EH (cell line): ENCODE results near the gene ENO2.
"Not testable (repeated sequence)": the region's sequence is repeated elsewhere in the genome, so short reads cannot be mapped to it uniquely, and the experiment has no call there.

ENCODE experiments used
- DNase-seq: peaks from one replicate; pipeline ENCODE4 v3.0.0-alpha.2; 2015; ENCODE audit warnings: low read depth

The ENO2 gene

DNA sequence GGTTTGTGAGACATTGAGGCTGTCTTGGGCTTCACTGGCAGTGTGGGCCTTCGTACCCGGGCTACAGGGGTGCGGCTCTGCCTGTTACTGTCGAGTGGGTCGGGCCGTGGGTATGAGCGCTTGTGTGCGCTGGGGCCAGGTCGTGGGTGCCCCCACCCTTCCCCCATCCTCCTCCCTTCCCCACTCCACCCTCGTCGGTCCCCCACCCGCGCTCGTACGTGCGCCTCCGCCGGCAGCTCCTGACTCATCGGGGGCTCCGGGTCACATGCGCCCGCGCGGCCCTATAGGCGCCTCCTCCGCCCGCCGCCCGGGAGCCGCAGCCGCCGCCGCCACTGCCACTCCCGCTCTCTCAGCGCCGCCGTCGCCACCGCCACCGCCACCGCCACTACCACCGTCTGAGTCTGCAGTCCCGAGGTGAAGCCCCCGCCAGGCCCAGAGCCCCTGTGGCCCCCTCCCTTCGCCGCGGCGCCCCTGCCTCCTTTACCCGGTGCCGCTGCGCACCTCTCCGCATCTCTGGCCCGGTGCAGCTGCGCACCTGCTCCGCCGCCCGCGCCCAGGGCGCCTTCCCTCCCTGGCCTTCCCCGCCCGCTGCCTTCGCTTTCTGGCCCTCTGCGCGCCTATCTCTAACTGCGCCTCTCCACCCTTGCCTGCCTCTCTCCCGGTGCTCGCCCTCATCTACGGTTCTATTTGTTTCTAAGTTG, at the start of gene ENO2:
TSS of gene ENO2 (plus strand) at position 335 of the 701 bp plus-strand sequence. CDS start 1,253 bp downstream, outside the sequence.
- peak; percentile 79 for DNase-seq

DNA sequence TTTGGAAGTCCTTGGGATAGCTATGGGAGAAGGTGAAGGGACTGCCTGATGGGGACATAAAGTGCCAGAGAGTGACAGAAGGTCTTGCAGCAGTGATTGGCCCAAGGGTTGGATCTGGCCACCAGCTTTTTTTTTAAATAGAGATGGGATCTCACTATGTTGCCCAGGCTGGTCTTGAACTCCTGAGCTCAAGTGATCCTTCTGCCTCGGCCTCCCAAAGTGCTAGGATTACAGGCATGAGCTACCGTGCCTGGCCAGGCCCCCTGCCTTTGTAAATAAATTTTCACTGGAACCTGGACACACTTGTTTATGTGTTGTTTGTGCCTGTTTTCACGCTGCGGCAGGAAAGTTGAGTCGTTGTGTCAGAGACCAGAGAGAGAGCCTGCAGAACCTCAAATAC, 49.1 kb upstream of the ENO2 start:
- not testable (repeated sequence) for DNase-seq

DNA sequence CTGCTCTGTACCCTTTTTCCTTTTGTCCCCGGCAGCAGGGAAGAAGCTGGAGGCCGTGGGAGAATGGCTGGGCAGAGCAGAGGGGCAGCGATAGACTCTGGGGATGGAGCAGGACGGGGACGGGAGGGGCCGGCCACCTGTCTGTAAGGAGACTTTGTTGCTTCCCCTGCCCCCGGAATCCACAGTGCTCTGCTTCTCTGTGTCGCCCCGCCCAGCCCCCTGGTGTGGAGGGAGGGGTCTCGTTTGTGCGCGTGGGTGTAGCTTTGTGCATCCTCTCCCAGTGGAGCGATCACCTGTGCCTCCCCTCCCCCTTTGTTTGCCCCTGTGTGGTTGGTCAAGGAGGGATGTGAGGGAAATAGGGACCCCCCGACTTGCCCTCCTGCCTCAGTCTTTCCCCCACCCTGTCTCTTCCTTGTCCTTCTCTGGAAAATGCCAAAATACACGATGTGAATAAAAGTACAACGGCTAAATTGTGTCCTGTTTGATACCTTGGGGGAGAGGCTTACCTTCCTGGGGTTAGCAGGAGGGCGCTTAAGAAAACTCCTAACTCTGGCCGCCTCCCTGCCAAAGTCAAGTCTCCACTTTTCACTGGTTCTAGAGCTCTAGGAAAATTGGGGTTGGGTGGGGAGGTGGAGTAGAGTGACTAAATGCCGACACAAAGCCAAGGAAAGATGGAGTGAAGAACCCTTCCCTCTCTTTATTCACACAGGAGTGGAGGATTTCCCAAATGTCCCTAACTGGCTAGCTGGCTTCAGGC, 48.0 kb upstream of the ENO2 start:
- no peak for DNase-seq

DNA sequence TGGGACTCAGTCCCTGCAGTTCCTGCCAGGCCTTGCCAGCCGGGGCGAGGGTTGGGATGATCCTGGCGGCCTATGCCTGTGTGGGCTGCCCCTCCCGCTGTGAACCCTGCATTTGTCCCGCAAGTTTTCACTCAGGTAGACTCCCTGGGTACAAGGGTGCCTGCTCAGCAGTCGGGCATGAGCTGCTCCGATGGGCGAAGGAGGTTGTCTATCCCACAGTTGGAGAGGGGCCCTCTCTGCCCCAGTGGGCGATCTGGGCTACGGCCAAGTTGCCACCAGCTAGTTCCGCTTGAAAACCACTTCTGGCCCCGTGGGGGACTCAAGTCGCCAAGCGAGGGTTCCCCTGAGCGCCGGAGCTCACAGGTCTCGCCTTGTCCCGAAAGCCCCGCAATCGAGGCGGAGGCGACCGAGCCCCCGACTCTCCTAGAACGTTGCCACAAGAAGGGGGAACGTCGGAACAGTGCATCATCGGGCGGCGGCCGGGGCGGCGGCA, 47.4 kb upstream of the ENO2 start:
- DNase-seq, result no peak

DNA sequence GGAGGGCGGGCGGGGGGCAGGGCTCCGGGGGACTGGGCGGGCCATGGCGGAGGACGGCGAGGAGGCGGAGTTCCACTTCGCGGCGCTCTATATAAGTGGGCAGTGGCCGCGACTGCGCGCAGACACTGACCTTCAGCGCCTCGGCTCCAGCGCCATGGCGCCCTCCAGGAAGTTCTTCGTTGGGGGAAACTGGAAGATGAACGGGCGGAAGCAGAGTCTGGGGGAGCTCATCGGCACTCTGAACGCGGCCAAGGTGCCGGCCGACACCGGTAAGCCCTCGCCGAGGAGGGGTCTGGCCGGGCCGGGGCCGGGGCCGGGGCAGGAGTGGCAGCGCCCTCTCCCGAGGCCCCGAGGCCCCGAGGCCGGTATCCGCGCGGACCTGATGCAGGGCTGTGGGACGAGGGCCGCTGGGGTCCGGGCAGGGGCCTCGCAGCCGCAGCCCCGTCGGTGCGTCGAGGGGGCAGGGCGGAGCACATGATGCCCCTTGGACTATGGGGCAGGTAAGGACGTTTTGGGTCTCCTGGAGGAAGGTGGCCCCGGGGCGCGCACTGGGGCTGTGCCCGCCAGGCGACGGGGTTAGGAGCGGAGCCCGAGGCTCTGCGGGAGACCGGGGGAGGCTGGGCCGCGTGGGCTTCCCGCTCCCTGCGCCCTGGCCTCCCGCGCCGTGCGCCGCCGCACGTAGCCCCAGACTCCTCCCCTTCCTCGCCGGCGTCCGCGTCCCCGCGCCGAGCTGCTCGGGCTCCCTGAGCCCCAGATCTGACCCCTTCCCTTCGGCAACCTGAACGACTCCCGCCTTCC, 46.8 kb upstream of the ENO2 start, which contains the start of gene TPI1:
TSS of gene TPI1 (plus strand) at position 119 of the 798 bp plus-strand sequence. CDS start at position 155, 36 bp downstream.
- peak; percentile 84 for DNase-seq

DNA sequence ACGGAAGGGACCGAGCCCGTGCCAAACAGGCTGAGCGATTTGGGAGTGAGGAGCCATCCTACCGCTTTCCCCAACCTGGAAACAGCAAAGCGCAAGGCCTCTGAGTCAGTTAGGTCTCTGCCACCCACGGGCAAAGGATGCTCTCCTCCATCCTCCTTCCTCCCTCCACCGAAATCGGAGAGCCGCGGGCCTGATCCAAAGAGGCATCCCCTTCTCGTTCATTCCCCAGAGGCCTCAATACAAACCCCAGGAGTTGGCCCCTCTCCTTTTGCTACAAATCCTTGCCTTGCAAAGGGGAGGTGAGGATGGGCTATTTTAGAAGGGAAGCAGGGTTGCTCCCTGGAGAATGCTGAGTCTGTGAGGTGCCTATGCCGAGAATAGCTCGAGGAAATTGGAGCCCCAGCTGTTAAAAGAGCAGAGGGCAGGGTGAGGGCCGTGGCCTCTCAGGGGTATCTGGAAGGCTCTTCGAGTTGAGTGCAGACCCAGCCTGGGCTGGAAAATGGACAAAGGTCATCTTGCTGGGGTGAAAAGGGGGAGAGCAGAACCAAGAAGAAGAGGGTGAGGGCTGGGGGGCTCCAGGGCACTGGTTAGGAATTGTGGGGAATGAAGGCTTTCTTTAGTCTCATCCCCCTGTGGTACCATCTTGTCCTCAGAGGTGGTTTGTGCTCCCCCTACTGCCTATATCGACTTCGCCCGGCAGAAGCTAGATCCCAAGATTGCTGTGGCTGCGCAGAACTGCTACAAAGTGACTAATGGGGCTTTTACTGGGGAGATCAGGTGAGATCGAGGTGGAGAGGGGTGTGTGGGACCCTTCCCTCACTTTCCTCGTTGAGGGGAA, 46.0 kb upstream of the ENO2 start:
- DNase-seq, result peak; percentile 41

DNA sequence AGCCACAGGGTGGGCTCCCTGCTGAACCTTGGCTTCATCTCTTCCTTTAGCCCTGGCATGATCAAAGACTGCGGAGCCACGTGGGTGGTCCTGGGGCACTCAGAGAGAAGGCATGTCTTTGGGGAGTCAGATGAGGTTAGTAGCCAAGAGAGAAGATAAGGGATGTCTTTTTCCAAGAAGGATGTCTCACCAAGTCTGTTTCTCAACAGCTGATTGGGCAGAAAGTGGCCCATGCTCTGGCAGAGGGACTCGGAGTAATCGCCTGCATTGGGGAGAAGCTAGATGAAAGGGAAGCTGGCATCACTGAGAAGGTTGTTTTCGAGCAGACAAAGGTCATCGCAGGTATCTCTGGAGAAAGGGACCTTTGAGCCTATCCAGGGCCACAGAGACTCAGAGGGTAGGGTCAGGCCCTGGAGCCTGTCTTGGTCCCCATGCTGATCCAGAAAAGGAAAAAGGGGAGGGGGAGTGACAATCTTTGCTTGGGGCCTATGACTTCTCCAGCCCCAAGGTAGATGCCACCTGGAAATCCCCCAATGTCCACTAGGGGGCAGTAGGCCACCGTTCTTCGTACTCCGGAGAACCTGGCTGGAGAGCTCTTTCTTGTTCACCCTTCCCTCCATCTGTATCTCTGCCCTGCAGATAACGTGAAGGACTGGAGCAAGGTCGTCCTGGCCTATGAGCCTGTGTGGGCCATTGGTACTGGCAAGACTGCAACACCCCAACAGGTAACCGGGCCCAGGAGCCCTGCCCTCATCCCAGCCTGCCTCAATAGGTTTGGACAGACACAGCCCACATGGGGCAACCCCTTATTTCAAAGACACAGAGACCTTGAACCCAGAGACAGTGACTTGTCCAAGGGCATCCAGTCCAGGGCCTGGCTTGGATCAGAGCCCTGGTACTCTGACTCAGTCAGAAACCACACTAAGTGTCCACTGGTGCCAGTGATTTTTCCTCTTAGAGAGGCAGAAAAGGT, 45.0 kb upstream of the ENO2 start:
- peak; percentile 76 for DNase-seq

DNA sequence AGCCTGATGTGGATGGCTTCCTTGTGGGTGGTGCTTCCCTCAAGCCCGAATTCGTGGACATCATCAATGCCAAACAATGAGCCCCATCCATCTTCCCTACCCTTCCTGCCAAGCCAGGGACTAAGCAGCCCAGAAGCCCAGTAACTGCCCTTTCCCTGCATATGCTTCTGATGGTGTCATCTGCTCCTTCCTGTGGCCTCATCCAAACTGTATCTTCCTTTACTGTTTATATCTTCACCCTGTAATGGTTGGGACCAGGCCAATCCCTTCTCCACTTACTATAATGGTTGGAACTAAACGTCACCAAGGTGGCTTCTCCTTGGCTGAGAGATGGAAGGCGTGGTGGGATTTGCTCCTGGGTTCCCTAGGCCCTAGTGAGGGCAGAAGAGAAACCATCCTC, 44.1 kb upstream of the ENO2 start:
- DNase-seq, result peak; percentile 38

DNA sequence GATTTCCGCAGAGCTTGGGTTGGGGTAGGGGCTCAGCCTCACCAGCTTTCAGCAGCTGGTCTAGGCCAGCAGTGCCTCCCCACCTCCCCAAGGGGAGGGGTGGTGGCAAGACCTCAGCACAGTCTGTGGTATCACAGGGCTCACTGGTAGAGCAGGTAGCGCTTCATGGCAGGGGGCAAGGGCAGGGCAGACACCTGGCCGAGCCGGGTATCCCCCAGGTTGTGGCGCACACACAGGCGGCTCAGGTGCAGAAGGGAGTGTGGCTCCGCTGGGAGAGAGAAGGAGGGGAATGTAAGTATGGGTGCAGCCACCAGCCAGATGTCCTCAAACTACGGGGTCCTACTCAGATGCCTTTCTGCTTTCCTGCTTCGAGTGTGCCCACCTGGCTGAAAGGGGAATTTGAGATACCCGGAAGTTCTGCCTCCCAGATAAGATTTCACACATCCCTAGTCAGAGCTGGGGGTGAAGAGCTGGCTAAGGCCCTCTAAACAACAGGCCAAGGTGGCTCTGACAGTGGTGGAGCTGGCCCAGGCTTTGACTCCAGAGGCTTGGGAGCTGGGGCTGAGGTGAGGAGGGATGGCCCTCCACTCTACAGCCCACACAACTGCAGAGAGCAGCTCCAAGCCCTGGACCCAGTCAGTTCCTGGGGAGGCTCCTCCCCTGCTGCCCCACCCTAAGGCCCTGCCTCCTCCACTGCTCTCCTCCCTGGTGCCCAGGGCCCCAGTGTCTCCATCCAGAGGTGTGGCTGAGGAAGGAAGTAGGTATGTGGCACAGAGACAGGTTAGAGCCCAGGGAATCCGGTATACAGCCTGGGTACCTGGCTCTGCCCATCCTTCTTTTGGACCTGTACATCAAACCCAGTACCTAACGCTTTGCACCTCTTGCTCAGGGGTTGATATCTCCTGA, 43.1 kb upstream of the ENO2 start:
- DNase-seq, result peak; percentile 52

DNA sequence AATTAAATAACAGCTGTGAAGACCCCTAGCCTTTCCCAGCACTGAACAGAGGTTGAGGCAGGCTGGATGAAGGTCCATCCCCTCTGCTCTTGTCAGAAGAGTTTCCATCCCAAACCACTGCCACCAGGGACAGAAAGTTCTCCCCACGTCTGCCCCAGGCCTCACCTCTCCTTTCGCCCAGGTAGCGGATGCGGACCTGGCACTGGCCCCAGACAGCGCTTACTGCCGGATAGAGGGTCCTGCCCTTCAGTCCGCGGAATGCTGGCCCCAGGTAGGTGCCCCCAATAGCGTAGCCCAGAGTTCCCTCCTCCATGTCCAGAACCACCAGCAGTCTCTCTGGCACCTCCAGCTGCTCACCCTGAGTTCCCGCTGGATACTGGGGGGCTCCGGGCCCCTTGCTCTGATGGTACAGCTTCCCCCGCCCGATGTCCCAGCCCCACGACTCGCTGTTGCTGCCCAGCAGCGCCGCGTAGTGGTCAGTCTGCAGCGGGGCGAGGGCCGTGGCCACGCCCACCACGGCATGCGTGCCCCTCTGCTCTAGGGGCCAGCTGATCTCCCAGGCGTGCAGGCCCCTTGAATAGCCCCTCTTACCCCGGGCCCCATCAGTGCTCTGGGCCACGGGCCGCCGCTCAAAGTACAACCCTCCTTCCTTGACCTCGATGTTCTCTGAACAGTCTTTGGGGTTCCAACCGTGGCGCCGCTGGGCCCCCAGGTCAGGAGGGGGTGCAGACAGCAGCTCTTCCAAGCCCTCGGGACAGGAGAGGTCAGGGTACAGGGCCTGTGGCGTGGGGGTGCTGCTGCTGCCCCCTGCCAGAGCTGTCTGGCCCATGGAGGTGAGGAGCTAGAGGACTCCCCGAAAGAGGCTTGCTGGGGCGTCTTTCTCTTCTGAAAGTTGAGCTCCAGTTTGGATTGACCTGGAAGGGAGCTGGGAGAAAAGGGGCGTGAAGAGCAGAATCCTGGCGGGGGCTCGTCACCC, 42.0 kb upstream of the ENO2 start:
- peak; percentile 77 for DNase-seq

DNA sequence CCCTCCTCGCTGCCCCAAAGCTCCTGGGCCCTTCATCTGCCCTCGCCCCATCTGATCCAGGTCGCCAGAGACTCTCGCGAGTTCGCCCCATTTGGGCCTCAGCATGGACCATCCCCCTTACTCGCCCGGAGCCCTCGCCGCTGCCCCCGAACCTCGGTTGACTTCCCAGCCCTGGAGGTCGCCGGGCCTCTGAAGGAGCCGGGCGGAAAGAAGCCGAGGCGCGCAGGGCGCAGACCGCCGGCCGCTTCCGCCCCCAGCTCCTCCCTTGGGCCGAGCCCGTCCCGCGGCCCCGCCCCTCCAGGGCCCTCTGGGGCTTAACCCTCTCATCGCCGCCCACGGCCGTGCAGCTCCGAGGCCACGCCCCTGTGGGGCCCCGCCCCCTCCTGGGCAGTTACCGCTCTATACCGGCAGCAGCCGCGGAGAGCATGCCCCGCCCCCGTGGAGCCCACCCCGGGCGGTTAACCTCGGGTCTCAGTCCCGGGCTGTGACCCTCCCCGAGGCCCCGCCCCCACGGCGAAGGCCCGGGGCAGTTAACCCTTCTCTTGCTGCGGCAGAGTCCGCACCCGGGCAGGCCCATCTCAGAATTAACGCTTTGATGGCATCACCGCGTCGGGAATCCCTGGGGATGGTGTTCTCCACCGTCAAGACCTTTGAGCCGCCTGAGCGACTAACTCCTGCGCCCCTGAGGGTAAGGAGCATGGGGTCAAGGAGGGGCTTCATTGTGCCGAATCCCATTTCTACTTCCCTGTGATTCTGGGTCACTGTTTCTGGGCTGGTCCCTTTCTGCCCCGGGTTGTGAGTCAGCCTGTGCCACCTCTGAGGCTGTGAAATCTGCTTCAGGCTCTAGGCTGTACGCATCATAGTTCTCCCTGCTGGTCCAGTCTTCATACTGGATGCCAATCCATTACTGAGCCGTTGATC, 41.0 kb upstream of the ENO2 start, which contains the start of gene SPSB2:
TSS of gene SPSB2 (minus strand) at position 210 of the 921 bp plus-strand sequence. CDS start 402 bp downstream, outside the sequence.
- DNase-seq, result peak; percentile 95

DNA sequence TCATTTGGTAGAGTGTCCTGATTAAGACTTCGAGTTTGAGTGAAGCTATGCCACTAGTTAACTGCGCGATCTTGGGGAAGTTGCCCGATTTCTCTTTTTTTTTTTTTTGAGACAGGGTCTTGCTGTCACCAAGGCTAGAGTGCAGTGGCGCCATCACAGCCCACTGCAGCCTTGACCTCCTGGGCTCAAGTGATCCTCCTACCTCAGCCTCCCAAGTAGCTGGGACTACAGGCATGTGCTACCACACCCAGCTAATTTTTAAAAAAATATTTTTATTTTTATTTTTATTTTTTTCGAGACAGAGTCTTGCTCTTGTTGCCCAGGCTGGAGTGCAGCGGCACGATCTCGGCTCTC, 40.4 kb upstream of the ENO2 start:
- not testable (repeated sequence) for DNase-seq

DNA sequence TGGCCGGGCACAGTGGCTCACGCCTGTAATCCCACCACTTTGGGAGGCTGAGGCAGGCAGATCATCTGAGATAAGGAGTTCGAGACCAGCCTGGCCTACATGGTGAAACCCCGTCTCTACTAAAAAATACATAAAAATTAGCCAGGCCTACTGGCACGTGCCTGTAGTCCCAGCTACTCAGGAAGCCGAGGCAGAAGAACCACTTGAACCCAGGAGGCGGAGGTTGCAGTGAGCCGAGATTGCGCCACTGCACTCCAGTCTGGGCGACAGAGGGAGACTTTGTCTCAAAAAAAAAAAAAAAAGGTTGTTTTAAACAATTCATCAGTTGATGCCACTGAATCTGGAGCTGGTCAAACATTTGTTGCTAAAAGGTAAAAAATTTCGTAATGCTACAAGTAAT, 34.6 kb upstream of the ENO2 start:
- DNase-seq, result not testable (repeated sequence)

DNA sequence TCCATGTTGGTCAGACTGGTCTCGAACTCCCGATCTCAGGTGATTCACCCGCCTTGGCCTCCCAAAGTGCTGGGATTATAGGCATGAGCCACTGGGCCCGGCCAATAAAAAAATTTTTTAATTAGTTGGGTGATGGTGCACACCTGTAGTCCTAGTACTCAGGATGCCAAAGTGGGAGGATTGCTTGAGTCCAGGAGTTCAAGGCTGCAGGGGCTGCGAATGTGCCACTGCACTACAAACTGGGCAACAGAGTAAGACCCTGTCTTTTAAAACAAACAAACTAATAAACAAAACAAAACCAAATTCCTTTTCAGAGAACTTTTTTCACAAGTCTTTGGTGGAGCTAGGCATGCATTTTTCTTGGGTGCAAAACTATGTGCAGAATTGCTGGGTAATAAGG, 31.1 kb upstream of the ENO2 start:
- no peak for DNase-seq

DNA sequence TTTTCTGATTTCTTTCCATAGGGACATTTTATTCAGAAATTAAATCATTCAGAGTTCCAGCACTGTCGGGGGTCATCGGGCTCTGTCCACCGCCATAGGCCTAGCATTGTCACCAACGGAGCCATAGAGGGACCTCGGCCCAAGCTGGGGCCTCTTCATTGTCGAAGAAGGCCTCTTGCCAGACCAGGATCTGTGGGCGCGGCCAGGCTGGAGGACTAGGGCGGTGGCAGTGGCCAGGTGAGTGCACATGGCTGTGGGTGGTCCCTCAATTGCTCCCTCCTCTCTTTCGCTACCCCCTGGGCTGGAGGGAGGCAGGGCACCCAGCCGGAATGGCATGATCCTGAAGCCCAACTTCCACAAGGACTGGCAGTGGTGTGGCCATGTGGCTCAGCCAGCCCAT, 30.7 kb upstream of the ENO2 start:
- DNase-seq, result no peak

DNA sequence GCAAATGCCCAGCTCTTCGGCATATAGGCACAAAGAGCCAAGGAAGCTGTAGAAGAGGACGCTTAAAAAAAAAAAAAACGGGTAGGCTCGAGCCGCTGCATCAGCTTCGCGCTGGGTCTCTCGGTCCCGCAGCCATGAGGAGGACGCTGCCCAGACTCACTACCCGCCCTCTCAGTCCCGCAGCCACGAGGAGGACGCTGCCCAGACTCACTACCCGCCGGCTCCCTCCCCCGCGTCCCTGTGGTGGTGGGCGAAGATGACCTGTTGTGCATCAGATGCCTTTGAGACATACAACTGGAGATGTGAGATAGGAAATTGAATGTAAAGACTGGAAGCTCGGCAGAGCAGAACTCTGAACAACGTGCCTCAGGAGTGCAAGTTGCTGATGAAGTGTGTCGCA, 29.8 kb upstream of the ENO2 start:
- no peak for DNase-seq
